Activated CD8-positive, alpha-beta memory T cell treated with anti-CD3 and anti-CD28 coated beads, Interleukin-2, amount 50 U/mL, for 1 hour (primary cell): ENCODE measurements around the gene PBX4.

ENCODE experiments used
- DNase-seq: peaks from one replicate; pipeline ENCODE4 v3.0.0-alpha.2; 2020; ENCODE audit errors: extremely low read depth

PBX4 gene

GRCh38 chr19:19540064-19540714 lies 78.3 kb downstream of the PBX4 start:
- peak; percentile 31 for DNase-seq

- no peak for DNase-seq
These were observed 78.8 kb downstream of the PBX4 start for GRCh38 chr19:19539698-19540063.

DNA sequence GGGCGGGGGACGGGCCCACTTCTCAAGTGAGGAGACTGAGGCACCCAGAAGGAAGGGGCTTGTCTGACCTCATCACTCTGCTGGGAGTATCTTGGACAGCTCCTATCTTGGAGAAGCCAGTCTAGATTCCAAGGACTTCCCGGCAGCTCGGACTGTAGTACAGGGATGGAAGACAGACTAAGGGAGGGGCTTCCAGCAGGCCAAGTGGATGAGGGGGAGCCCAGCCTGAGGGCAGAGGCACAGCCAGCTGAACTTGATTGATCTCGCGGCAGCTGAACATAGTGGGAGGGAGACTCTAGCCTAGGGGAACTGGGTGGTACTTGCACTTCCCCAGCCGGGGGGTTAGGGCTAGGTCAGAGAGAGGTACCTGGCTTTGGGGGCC lies 79.7 kb downstream of the PBX4 start:
- DNase-seq: no peak

DNA sequence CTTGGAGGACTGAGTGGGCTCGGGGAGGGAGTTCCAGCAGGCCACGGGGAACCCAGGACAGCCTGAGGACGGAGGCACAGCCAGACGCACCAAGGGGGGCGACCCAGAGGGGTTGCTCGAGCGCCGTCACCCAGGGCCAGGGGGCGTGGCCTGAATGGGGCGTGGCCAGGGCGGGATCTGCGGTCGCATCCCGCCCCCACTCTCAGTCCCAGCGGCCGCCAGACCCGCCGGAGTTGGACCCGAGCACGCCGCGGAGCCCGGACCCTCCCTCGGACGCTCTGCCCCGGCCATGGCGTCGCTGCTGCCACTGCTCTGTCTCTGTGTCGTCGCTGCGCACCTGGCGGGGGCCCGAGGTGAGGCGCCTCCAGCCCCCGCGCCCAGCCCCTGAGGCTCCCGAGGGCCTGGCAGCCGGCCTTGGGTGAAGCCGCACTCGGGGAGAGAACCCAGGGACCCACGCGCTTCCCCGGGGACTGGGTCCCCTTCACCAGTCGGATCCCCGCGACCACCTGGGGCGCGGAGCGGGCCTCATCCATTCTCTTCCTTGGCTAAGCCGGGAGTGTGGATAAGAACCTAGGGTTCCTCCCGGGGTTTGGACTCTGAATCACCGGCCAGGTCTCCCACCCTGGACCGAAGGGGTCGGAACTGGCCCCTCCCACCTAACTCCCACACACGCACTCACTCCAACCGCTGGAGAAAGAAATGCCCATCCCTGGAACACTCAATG lies 80.3 kb downstream of the PBX4 start, which contains the start of gene CILP2:
CILP2 (plus strand) TSS at position 205 of the 724 bp plus-strand sequence; CDS start at position 290, 85 bp downstream.
- no peak for DNase-seq

DNA sequence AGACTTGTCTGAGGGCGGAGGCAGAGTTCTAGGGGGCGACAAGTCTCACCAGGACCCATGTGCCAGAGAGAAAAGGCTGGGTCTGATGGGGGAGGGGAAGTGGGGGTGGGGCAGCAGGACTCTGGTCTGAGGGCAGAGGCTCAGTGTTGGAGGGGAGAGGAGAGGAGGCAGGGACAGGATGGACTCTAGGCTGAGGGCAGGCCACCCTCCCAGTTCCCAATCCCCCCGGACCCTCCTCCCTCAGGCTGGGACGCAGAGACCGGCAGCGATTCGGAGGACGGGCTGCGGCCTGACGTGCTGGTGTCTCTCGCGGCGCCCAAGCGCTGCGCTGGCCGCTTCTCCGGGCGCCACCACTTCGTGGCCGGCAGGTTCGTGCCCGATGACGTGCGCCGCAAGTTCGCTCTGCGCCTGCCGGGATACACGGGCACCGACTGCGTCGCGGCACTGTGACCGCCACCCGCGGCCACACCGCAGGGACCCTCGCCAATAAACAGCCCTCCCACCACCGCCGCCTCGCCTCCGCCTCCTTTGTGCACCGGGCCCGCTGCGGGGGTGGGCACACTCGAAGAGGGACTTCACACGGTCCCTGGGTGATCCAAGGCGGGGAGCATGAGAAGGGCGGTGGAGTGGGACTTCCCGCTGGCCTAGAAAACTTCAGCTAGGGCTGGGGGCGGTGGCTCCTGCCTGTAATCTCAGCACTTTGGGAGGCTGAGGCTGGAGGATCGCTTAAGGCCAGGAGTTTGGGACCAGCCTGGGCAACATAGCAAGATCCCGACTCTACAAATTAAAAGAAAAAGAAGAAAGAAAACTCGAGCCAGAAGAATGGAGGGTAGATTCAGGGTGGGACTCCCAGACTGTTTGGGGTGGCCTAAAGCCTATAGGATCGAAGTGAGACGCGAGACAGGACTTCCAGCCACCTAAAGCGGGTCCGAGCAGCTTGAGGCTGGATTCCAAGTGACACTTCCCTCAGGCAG lies 81.1 kb downstream of the PBX4 start:
- no peak for DNase-seq

DNA sequence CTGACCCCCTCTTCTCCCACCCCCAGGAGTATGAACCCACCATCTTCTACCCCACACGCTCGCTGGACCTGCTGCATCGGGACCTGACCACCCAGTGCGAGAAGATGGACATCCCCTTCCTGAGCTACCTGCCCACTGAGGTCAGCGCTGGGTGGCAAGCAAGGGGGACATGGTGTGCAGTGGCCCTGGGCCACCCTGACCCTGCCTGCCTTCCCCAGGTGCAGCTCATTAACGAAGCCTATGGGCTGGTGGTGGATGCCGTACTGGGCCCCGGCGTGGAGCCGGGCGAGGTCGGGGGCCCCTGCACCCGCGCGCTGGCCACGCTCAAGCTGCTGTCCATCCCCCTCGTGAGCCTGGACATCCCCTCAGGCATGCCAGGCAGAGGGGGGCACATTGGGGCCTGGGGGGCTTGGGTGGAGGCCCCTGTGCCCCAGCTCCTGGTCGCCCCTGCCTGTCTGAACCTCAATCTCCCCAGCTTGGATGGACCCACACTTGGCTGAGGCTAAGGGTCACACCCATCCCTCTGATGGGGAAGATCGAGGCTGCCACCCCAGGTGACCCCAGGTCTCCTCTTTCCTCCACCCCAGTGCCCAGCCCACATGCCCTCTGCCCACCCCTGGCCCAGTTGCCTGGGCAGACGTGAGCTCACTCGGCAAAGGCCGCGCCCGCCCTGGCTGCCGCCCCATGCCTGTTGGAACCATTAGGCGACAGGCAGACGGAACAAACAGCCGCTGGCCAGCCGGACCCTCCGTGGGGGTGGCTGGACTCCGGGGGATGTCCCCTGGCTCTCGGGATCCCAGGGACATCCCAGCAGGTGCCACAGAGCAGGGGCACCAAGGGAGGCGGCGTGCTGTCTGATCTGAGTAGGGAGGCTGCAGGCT lies 82.9 kb downstream of the PBX4 start:
- DNase-seq: no peak

- no peak for DNase-seq
These were observed 83.8 kb downstream of the PBX4 start for GRCh38 chr19:19534556-19535265.

DNA sequence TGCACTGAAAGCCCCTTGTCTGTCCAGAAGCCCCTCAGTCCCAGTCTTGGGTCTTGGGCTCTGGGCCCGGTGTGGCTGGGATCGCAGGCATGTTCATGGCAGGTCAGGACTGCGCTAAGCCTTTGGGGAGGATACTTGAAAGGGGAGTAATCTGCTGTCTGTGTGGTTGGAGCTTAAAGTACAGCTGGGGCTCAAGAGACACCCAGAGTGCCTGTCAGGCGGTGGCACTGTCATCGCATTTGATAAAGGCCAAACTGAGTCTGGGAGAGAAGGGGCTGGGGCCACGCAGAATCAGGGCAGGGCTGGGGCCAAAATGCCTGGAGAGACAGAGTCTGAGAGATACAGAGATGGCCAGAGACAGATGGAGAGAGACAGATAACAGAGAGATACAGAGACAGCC lies 84.6 kb downstream of the PBX4 start:
- no peak for DNase-seq

DNA sequence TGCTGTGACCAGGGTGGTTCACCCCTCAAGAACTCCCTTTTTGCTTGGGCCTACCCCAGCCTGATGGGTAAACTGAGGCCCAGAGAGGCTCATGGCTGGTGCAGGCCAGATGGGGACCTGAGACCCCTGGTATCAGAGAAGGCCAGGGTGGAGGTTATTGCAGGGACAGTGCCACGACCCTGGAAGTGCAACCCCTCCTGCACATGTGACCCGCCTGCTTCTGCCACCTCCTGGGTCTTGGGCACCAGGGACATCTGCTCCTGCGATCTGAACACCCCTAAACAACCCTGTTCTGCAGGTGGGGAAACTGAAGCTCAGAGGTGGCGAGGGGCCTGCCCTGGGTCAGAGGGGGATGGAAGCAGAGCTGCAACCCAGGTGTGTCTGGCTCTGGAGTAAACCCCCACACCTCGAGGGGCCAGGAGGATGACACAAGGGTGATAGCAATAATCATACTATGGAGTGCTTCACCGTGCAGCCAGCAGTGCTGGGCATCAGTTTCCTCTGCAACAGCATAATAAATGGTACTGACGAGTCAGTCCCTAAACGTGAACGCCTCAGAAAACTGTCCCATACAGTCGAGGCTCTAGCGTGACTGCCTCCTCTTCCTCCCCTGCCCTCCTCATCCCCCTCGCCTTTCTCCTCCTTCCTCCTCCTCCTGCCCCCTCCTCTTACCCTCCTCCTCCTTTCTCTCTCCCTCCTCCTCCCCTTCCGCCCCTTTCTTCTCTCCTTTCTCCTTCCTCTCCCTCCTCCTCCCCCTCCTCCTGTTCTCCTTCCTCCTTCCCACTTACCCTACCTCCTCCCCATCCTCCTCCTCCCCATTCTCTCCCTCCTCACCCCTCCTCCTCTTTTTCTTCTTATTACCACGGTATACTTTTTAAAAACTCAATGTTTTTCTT lies 85.4 kb downstream of the PBX4 start:
- no peak for DNase-seq

- DNase-seq: peak; percentile 53
These were observed 86.3 kb downstream of the PBX4 start for GRCh38 chr19:19531951-19532805.

- no peak for DNase-seq
These were observed 87.6 kb downstream of the PBX4 start for GRCh38 chr19:19530889-19531288.

DNA sequence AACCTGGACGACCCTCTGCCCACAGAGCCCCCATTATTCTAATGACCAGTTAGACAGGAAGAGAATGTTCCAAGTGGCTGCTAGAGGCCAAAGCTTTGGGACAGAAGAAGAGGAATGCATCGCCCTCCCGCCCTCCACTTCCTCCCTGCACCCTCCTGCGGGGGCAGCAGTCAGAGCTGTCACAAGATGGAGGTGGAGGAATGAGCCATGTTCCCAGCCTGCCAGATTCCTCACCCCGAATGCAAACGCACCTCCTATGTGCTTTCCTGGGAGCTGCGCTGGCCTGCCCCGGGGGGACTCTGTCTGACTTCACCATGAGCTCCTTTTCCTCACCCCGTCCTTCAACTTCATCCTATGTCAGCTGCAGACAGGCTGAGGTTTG lies 88.1 kb downstream of the PBX4 start:
- DNase-seq: no peak

GRCh38 chr19:19529783-19530422 lies 88.6 kb downstream of the PBX4 start:
- no peak for DNase-seq

DNA sequence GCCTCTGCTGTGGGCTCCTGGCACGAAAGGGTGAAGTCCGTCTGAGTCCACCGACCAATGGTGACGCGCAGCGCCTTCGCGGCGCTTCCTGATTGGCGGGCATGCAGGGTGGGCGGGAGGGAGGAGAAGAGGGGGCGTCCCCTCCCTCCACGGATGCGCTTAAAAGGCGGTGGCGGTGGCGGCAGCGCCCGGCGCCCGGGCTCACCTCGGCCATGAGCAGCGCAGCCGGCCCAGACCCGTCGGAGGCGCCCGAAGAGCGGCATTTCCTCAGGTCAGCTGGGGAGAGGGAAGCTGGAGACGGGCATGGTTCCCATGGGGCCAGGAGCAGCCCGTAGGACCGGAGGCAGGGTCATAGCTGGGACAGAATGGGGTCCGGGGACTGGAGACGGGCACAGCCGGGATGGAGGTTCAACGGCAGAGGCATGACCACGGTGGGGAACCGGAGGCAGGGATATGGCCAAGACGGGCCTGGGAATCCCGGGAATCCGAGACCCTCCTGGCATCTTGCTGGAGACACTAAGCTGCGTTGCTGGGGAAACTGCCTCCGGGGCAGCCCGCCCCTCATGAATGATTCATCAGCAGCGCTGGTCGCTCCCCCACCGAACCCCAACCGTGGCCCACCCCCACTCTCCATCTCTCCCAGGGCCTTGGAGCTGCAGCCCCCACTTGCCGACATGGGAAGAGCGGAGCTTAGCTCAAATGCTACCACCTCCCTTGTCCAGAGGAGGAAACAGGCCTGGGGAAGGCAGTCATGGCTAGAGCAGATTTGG lies 89.6 kb downstream of the PBX4 start, which contains the start of gene YJEFN3:
YJEFN3 (plus strand) TSS at position 191 of the 770 bp plus-strand sequence; CDS start at position 213, 22 bp downstream.
- DNase-seq: no peak

DNA sequence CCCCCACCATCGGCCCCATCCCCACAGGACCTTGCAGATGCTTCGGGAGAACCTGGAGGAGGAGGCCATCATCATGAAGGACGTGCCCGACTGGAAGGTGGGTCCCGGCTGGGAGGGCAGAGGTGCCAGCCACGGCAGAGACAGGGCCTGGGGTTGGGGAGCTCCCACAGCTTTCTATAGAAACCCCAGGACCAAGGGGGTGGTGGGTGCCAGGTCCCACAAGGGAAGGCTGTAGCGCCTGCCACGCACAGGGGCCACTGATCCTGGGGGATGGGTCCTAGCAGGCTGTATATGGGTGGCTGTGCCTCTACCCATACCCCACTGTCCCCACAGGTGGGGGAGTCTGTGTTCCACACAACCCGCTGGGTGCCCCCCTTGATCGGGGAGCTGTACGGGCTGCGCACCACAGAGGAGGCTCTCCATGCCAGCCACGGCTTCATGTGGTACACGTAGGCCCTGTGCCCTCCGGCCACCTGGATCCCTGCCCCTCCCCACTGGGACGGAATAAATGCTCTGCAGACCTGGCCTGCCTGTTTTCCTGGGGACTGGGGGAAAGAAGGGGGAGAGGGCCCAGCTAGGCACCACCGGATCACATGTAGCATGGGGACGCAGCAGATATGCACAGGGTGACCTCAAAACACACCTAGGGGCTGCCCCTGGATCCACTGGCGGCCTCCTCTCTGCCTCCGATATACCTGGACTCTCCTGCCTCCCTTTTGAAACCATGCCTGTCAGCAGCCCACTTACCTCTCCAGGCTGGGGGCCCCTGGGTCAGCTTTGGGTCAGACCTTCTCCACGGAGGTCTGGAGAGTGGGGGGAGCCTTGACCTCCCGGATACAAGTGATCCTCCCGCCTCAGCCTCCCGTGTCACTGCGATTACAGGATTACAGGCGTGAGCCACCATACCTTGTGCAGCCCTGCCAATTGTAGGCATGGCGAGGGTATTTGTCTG lies 90.5 kb downstream of the PBX4 start:
- no peak for DNase-seq

DNA sequence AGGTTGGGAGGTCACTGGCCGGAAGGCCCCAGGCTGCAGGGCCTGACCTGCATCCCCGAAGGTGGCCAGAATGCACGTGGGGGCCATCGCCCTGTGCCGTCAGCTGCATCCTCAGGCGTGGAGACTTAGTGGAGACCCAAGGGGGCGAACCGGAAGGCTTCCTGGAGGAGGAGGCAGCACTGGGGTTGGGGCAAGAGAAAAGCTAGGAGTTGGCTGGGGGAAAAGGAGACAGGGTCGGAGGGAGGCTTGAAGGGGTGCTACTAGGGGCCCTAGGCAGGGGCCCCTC lies 91.2 kb downstream of the PBX4 start:
- DNase-seq: no peak
